ENCODE results near the gene THAP7.

Gene THAP7

DNA sequence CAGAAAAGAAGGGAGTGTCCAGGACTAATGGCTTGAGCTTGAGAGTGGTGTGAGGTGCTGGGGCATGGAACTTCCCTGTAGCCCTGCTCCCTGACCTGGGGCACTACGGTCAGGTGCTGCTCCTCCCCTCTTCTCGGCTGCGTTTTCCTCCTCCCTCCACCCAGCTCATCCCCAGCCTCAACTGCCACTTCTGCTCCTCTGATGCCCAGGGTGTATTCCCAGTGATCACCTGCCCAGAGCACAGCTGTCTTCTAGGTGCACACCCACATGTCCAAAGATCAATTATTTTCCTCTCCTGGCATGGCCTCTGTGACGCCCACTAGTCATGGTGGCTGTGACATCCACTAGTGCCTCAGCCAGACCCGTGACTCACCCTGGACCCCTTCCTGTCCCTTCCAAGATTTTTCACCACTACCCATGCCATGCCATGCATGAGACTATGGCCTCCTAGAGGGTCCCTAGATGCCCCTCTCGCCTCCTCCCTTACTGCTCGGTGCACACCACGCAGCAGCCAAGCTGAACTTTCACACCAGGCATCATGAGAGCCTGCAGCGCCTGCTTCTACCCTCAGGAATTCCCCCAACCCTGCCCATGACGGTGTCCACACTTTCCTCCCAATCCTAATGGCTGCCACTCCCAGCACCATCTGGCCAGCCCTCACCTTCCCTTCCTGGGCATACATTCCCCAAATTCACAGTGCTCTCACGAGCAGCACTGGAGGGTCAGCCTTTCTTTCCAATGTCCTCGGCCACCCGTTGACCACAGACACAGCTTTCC, 14.9 kb upstream of the THAP7 start:
- H3K27ac ChIP-seq (ENCODE audit: low read length) = no peak overlapping the region
- TF ChIP-seq, protein P1, sequence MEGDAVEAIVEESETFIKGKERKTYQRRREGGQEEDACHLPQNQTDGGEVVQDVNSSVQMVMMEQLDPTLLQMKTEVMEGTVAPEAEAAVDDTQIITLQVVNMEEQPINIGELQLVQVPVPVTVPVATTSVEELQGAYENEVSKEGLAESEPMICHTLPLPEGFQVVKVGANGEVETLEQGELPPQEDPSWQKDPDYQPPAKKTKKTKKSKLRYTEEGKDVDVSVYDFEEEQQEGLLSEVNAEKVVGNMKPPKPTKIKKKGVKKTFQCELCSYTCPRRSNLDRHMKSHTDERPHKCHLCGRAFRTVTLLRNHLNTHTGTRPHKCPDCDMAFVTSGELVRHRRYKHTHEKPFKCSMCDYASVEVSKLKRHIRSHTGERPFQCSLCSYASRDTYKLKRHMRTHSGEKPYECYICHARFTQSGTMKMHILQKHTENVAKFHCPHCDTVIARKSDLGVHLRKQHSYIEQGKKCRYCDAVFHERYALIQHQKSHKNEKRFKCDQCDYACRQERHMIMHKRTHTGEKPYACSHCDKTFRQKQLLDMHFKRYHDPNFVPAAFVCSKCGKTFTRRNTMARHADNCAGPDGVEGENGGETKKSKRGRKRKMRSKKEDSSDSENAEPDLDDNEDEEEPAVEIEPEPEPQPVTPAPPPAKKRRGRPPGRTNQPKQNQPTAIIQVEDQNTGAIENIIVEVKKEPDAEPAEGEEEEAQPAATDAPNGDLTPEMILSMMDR (IDR thresholded peaks at IDR 0.05; ENCODE audit: low read depth, low read length) = no peak
- TF ChIP-seq EZH2phosphoT487 (IDR thresholded peaks at IDR 0.05; ENCODE audit: low read depth) = no peak
- no peaks in the 10 kb centered on the region for H3K4me1 ChIP-seq (ENCODE audit: low read length)
- no peaks in the 10 kb centered on the region for H4K20me1 ChIP-seq (ENCODE audit: insufficient read depth, low read length)
- H2AFZ ChIP-seq (ENCODE audit: low read depth, low read length) = no peak overlapping the region
- H3K9me3 ChIP-seq (ENCODE audit: insufficient read depth, low read length) = no peaks in the 10 kb centered on the region
- H3K27me3 ChIP-seq (ENCODE audit: low read depth, low read length) = no peaks in the 10 kb centered on the region
- no peak overlapping the region for H3K4me2 ChIP-seq (ENCODE audit: low read length)
- no peaks in the 10 kb centered on the region for H3K36me3 ChIP-seq (replicated peaks; ENCODE audit: low read depth, low read length)
- no peak overlapping the region for H3K9ac ChIP-seq (ENCODE audit: low read length)
- no peaks in the 10 kb centered on the region for H3K79me2 ChIP-seq (ENCODE audit: low read length)
- no peak overlapping the region for H3K4me3 ChIP-seq (ENCODE audit: low read length)

DNA sequence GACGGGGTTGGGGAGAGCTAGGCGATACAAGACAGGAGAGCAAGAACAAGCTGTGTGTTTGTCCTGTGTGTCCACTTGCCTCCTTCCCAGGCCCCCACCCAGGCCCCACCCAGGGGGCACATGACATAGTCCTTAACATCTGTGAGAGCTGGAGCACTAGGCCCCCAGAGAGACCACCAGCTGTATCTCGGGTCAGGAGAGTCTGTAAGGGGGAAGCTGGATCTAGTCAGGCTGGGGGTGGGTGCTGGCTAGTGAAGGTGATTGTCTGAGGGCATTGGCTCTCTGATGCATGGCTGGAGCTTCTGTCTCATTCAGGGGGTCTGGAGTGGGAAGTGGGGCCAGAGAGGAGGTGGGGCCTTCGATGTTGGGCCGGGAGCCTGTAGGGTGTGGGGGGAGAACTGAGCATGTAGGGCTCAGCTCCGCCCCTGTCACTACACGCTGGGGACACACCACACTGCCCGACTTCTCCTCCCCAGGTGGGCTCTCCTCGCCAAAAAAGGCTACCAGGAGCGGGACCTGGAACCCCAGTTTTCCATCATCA, 13.6 kb upstream of the THAP7 start:
- no peaks in the 10 kb centered on the region for H3K79me2 ChIP-seq (ENCODE audit: low read length)
- H4K20me1 ChIP-seq (ENCODE audit: insufficient read depth, low read length) = no peaks in the 10 kb centered on the region
- H3K9me3 ChIP-seq (ENCODE audit: insufficient read depth, low read length) = no peaks in the 10 kb centered on the region
- no peaks in the 10 kb centered on the region for H3K27me3 ChIP-seq (ENCODE audit: low read depth, low read length)
- H3K27ac ChIP-seq (ENCODE audit: low read length) = no peak overlapping the region
- no peak for TF ChIP-seq EZH2phosphoT487 (IDR thresholded peaks at IDR 0.05; ENCODE audit: low read depth)
- TF ChIP-seq, protein P1 (IDR thresholded peaks at IDR 0.05; ENCODE audit: low read depth, low read length) = no peak
- no peak overlapping the region for H3K9ac ChIP-seq (ENCODE audit: low read length)
- H3K4me2 ChIP-seq (ENCODE audit: low read length) = no peak overlapping the region
- H3K4me3 ChIP-seq (ENCODE audit: low read length) = no peak overlapping the region
- no peaks in the 10 kb centered on the region for H3K36me3 ChIP-seq (replicated peaks; ENCODE audit: low read depth, low read length)
- H3K4me1 ChIP-seq (ENCODE audit: low read length) = no peaks in the 10 kb centered on the region
- no peak overlapping the region for H2AFZ ChIP-seq (ENCODE audit: low read depth, low read length)

DNA sequence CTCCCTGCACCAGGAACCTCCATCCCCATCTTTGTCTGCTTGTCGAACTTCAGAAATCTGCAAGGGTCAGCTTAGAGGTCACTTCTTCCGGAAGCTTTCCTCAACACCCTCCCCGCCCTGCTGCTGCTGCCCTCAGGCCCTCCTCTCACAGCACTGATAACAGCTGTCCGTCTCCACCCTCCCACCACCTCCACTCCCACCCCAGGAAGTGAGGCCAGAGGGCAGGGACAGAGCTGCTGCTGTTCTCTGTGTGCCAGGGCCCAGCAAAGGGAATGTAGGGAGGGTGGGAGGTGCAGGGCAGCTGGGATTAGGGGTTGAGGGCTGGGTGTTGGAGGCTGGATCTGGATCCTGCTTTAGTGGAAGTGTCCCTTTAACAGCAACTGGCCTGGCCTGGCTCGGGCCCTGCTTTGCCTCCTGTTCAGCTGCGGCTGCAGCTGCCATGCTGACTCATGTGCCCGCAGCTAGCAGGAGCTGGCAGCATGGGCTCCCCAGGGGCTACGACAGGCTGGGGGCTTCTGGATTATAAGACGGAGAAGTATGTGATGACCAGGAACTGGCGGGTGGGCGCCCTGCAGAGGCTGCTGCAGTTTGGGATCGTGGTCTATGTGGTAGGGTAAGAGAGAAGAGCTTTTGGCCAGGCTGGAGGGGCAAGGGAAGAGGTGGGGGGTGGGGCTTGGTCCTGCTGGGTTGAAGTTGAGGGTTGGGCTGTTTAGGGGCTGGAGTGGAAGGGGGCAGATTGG, 13.0 kb upstream of the THAP7 start, which contains the start of gene P2RX6:
Gene P2RX6, plus strand, starts transcription at position 440 of the 740 bp plus-strand sequence. Its CDS starts 10 bp downstream, at position 450.
- no peaks in the 10 kb centered on the region for H3K9me3 ChIP-seq (ENCODE audit: insufficient read depth, low read length)
- H4K20me1 ChIP-seq (ENCODE audit: insufficient read depth, low read length) = 0 out of 2 replicates have a peak, but pooled peaks cover 3% of the 10 kb centered on the region
- no peak within 1 kb of the TSS for H2AFZ ChIP-seq (ENCODE audit: low read depth, low read length)
- TF ChIP-seq, protein P1 (IDR thresholded peaks at IDR 0.05; ENCODE audit: low read depth, low read length) = no peak
- no peak for TF ChIP-seq EZH2phosphoT487 (IDR thresholded peaks at IDR 0.05; ENCODE audit: low read depth)
- H3K27me3 ChIP-seq (ENCODE audit: low read depth, low read length) = no peaks in the 10 kb centered on the region
- no peaks in the 10 kb centered on the region for H3K79me2 ChIP-seq (ENCODE audit: low read length)
- H3K4me2 ChIP-seq (ENCODE audit: low read length) = no peak within 1 kb of the TSS
- no peaks in the 10 kb centered on the region for H3K4me1 ChIP-seq (ENCODE audit: low read length)
- H3K27ac ChIP-seq (ENCODE audit: low read length) = no peak within 1 kb of the TSS
- no peak within 1 kb of the TSS for H3K4me3 ChIP-seq (ENCODE audit: low read length)
- H3K9ac ChIP-seq (ENCODE audit: low read length) = no peak within 1 kb of the TSS
- H3K36me3 ChIP-seq (replicated peaks; ENCODE audit: low read depth, low read length) = no peaks in the 10 kb centered on the region

DNA sequence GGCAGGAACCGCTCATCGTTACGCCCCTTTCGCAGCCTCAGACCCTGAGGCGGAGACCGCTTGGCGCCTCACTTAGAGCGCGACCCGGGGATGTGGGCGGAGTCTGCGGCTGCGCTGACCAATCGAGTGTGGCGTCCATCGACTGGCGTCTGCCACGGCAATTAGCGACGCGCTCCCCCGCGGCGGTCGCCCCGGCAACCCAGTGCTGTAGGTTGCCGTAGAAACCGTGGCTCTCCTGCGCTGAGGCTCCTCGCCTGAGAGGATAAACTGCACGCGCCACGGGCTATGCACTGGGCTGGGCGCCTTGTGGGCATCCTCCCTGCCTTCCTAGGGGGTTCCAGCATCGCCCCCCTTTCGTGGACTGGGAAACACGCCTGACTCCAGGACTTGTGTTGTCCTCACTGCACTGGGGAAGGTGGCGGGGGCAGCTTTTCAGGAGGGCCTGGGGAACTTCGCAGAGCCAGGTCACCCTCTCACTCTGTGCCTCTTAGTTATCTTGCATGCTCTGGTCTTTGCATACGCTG, 12.3 kb upstream of the THAP7 start:
- no peak overlapping the region for H3K9ac ChIP-seq (ENCODE audit: low read length)
- no peaks in the 10 kb centered on the region for H3K4me1 ChIP-seq (ENCODE audit: low read length)
- no peak overlapping the region for H3K4me2 ChIP-seq (ENCODE audit: low read length)
- TF ChIP-seq, protein P1 (IDR thresholded peaks at IDR 0.05; ENCODE audit: low read depth, low read length) = no peak
- no peak for TF ChIP-seq EZH2phosphoT487 (IDR thresholded peaks at IDR 0.05; ENCODE audit: low read depth)
- H3K27me3 ChIP-seq (ENCODE audit: low read depth, low read length) = no peaks in the 10 kb centered on the region
- no peak overlapping the region for H3K4me3 ChIP-seq (ENCODE audit: low read length)
- H3K79me2 ChIP-seq (ENCODE audit: low read length) = no peaks in the 10 kb centered on the region
- H3K9me3 ChIP-seq (ENCODE audit: insufficient read depth, low read length) = no peaks in the 10 kb centered on the region
- H2AFZ ChIP-seq (ENCODE audit: low read depth, low read length) = no peak overlapping the region
- H3K36me3 ChIP-seq (replicated peaks; ENCODE audit: low read depth, low read length) = no peaks in the 10 kb centered on the region
- no peak overlapping the region for H3K27ac ChIP-seq (ENCODE audit: low read length)
- 0 out of 2 replicates have a peak, but pooled peaks cover 6% of the 10 kb centered on the region for H4K20me1 ChIP-seq (ENCODE audit: insufficient read depth, low read length)
